GM21390 (cell line): ENCODE data around the gene CFAP119.

ENCODE experiments used
- ATAC-seq: cut with Tn5 transposase; IDR thresholded peaks from one replicate; pipeline ENCODE4 v1.9.1; 2021; ENCODE audit not compliant: unreplicated experiment

The CFAP119 gene

GRCh38 chr16:30715750-30716445, 46.0 kb downstream of the CFAP119 start:
- ATAC-seq = no peak

GRCh38 chr16:30711712-30712111, 50.1 kb downstream of the CFAP119 start:
- ATAC-seq = no peak

- no peak for ATAC-seq
These were observed 50.9 kb downstream of the CFAP119 start for GRCh38 chr16:30710971-30711370.
